Activated CD8-positive, alpha-beta T cell treated with anti-CD3 and anti-CD28 coated beads for 36 hours (primary cell): ENCODE data around the gene BCOR. TPM values are rescaled to one million over a fixed set of nuclear protein-coding genes. Genes with fewer than 3 reads are reported as not detected.
A peak's percentile ranks its signal among the peaks of the same experiment; 100 is the strongest.

Experiments
- ATAC-seq: fragments of 200-7000 bp; cut with Tn5 transposase; one replicate; pipeline ENCODE4 v1.10.0; 2021; ENCODE audit warnings: mild to moderate bottlenecking, moderate library complexity
- CTCF ChIA-PET: fragments of 350-600 bp; sonication (Branson Sonifier 250); formaldehyde crosslinking; loops from one replicate; lab custom pipeline; 2021; ENCODE audit warnings: antibody characterized with exemption; lab: Charles Lee
- POLR2A ChIA-PET: fragments of 350-600 bp; sonication (Branson Sonifier 250); formaldehyde crosslinking; loops from one replicate; lab custom pipeline; 2021; ENCODE audit warnings: antibody characterized with exemption; lab: Charles Lee
- DNase-seq: peaks from one replicate; pipeline ENCODE4 v3.0.0-alpha.2; 2020
- H3K27ac Mint-ChIP-seq: one replicate; pipeline ENCODE4 v1.8.0; 2021; ENCODE audit warnings: mild to moderate bottlenecking, mixed read lengths
- H3K27me3 Mint-ChIP-seq: one replicate; pipeline ENCODE4 v1.8.0; 2021; ENCODE audit warnings: mixed read lengths
- H3K36me3 Mint-ChIP-seq: one replicate; pipeline ENCODE4 v1.8.0; 2021; ENCODE audit warnings: low read depth, mixed read lengths
- H3K4me1 Mint-ChIP-seq: one replicate; pipeline ENCODE4 v1.8.0; 2021; ENCODE audit warnings: low read depth, mixed read lengths
- H3K4me3 Mint-ChIP-seq: one replicate; pipeline ENCODE4 v1.8.0; 2021; ENCODE audit warnings: mild to moderate bottlenecking, moderate library complexity, mixed read lengths
- H3K9me3 Mint-ChIP-seq: one replicate; pipeline ENCODE4 v1.8.0; 2021; ENCODE audit warnings: mixed read lengths
- CTCF ChIP-seq: fragments of 200-600 bp; IDR thresholded peaks from one replicate; pipeline ENCODE4 v1.8.0; 2022; ENCODE audit warnings: antibody characterized with exemption, mild to moderate bottlenecking
- intact Hi-C: fragments of 100-400 bp; cut with micrococcal nuclease; formaldehyde crosslinking; loops from one replicate; pipeline ENCODE4 v1.10.0; 2022
- total RNA-seq, 2 experiments: library from RNA; stranded (reverse); gene quantifications; one replicate each; pipeline ENCODE4 v1.2.3, GENCODE V29; 2021

Gene BCOR
- total RNA-seq, 2 experiments from 2014 or later, result 38.3 to 39.6 TPM

- CTCF ChIA-PET, result interaction anchor here (1.3 kb wide), 2 partner anchors 8 to 354 kb away, joined by 3 to 4 read pairs; no protein-coding TSS in a partner anchor
- Mint-ChIP-seq H3K36me3 (peaks cover 3% of the 10 kb centered on the region), H3K4me1 (peaks cover 68% of the 10 kb centered on the region)
These were observed 12.6 kb downstream of the BCOR start for GRCh38 chrX:40085102-40085551.

GRCh38 chrX:40084471-40085101 lies 13.2 kb downstream of the BCOR start:
- intact Hi-C loops, result no loop called here
- peaks cover 3% of the 10 kb centered on the region for H3K36me3 Mint-ChIP-seq
- ATAC-seq, result no peak

More at GRCh38 chrX:40085102-40085551, 12.6 kb downstream of the BCOR start:
- no peaks in the 10 kb centered on the region for H3K9me3 Mint-ChIP-seq
- no peak for TF ChIP-seq CTCF
- POLR2A ChIA-PET, result interaction anchor here (1.1 to 2.1 kb wide), 3 partner anchors 13 to 84 kb away, joined by 3 to 11 read pairs (median 4); partner anchors contain the start of gene BCOR
- H3K27me3 Mint-ChIP-seq, result no peaks in the 10 kb centered on the region
- intact Hi-C loops, result no loop called here
- no peak overlapping the region for H3K27ac Mint-ChIP-seq
- ATAC-seq (no peak), DNase-seq (peak; percentile 20)
- H3K4me3 Mint-ChIP-seq, result no peak overlapping the region

GRCh38 chrX:40083979-40084359 lies 13.8 kb downstream of the BCOR start:
- no peaks in the 10 kb centered on the region for H3K9me3 Mint-ChIP-seq
- ATAC-seq, result no peak
- intact Hi-C loops, result no loop called here
- DNase-seq, result no peak
- no peak for TF ChIP-seq CTCF
- H3K27ac Mint-ChIP-seq, result no peak overlapping the region
- no peaks in the 10 kb centered on the region for H3K27me3 Mint-ChIP-seq
- peaks cover 69% of the 10 kb centered on the region for H3K4me1 Mint-ChIP-seq
- ChIA-PET POLR2A (interaction anchor here (2.1 kb wide), 1 partner anchor 14 kb away, joined by 11 read pairs; the partner anchor contains the start of gene BCOR), CTCF (interaction anchor here (1.3 kb wide), 2 partner anchors 10 to 353 kb away, joined by 3 to 4 read pairs; no protein-coding TSS in a partner anchor)
- H3K36me3 Mint-ChIP-seq, result peaks cover 3% of the 10 kb centered on the region
- peak overlapping the region; percentile 55 for H3K4me3 Mint-ChIP-seq

More at GRCh38 chrX:40084471-40085101, 13.2 kb downstream of the BCOR start:
- DNase-seq, result no peak
- Mint-ChIP-seq H3K4me1 (peaks cover 69% of the 10 kb centered on the region), H3K27me3 (no peaks in the 10 kb centered on the region), H3K27ac (no peak overlapping the region), H3K9me3 (no peaks in the 10 kb centered on the region), H3K4me3 (peak overlapping the region; percentile 55)
- POLR2A ChIA-PET, result interaction anchor here (1.1 to 2.1 kb wide), 3 partner anchors 13 to 85 kb away, joined by 3 to 11 read pairs (median 4); partner anchors contain the start of gene BCOR
- no peak for TF ChIP-seq CTCF
- CTCF ChIA-PET, result interaction anchor here (1.3 kb wide), 2 partner anchors 9 to 354 kb away, joined by 3 to 4 read pairs; no protein-coding TSS in a partner anchor

DNA sequence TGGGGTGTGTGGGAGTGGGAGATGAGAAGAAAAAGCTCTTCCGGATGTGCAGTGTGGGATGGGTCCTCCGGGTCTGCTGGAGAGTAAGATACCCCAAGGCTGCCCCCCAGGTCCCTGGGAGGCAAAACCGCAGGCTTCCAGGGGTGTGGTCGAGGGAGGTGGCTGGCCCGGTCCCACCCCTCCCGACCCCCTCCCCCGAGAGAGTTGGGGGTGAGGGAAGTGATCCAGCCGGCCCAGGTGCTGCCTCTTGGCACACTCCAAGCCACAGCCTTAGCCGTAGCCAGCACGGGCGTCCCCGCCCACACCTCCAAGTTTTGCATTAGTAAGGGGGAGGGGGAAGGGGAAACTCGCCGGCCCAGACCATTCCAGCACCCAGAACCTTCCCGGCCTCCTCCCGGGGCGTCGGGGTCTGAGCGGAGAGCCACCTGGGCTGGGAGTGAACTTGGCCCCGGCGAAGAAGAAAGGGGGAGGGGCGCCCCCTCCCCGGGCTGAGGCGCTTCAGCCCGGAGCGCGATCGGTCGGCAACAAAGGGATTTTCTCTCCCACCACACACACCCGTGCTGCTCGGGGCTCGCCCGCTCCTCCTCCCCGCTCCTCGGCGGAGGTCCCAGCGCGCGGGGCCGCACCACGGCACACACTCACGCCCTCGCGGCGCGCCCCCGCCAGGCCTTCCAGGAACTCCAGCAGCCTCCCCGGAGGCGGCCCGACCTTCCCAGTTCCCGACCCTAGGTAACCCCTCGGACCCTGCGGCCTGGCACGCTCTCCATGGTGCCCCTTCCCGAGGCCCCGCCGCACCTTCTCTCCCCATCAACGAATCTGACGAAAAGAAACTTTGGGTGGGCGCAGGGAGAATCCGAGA lies 14.4 kb downstream of the BCOR start:
- ATAC-seq, result peak; percentile 45
- Mint-ChIP-seq H3K36me3 (peaks cover 3% of the 10 kb centered on the region), H3K27me3 (no peaks in the 10 kb centered on the region), H3K4me3 (peak overlapping the region; percentile 55), H3K9me3 (no peaks in the 10 kb centered on the region), H3K4me1 (peaks cover 71% of the 10 kb centered on the region), H3K27ac (no peak overlapping the region)
- peak; percentile 44 for DNase-seq
- no peak for TF ChIP-seq CTCF
- ChIA-PET POLR2A (interaction anchor here (1.0 kb wide), 1 partner anchor 21 kb away, joined by 3 read pairs; no protein-coding TSS in a partner anchor), CTCF (no interaction called here)
- intact Hi-C loops, result no loop called here
